HCT116 (cell line): ENCODE data around the gene PSMA7. TPM values are rescaled to one million over a fixed set of nuclear protein-coding genes. Genes with fewer than 3 reads are reported as not detected.

Experiments
- ATAC-seq: fragments of 200-7000 bp; cut with Tn5 transposase; 2 replicates; pipeline ENCODE4 v1.9.1; 2020; ENCODE audit warnings: mild to moderate bottlenecking, moderate library complexity
- BruUV-seq: library from RNA; stranded (reverse); fragments of 400-500 nt; replicated peaks from 2 replicates; lab custom pipeline; 2021; lab: Mats Ljungman, UMichigan
- CTCF ChIA-PET: fragments of 300-600 bp; sonication (Branson Sonifier 250); formaldehyde crosslinking; loops from one replicate; lab custom pipeline; 2021; ENCODE audit warnings: antibody characterized with exemption; lab: Charles Lee
- POLR2A ChIA-PET: fragments of 300-600, 350-600 bp; sonication (Branson Sonifier 250); formaldehyde crosslinking; loops from one replicate; lab custom pipeline; 2021; ENCODE audit warnings: antibody characterized with exemption; lab: Charles Lee
- RAD21 ChIA-PET, 2 experiments: fragments of 300-600 bp; sonication (Branson Sonifier 250); formaldehyde crosslinking; loops; one replicate each; lab custom pipeline; 2023; ENCODE audit warnings: low total read pairs in 2 of 2; ENCODE audit not compliant: uncharacterized antibody in 2 of 2, unreplicated experiment in 2 of 2, low non-redundant PET in 1 of 2; lab: Charles Lee
- DNase-seq: peaks from one replicate; pipeline ENCODE4 v3.0.0-alpha.2; 2010; ENCODE audit warnings: low read depth, low spot score
- H2AFZ ChIP-seq: fragments of 200-600 bp; shearing (Covaris generic), sonication (generic); 2 replicates; pipeline ENCODE4 v1.6.1; 2017; ENCODE audit warnings: low read depth, mixed run types, mixed read lengths, antibody characterized with exemption, low read length; ENCODE audit not compliant: poor library complexity, severe bottlenecking
- H3K27ac ChIP-seq: 2 replicates; pipeline ENCODE4 v1.5.1; 2012; ENCODE audit warnings: low read depth, low read length
- H3K27me3 ChIP-seq: fragments of 200-600 bp; sonication (generic); 2 replicates; pipeline ENCODE4 v1.6.1; 2016; ENCODE audit warnings: mixed run types, low read length, mixed read lengths; ENCODE audit not compliant: insufficient read depth
- H3K36me3 ChIP-seq, 2 experiments: fragments of 200-500 bp in 1 of 2; fragments of 200-600 bp in 1 of 2; sonication (Bioruptor generic) in 1 of 2; sonication (generic) in 1 of 2; 2 replicates each; pipeline versions ENCODE4 v1.5.1 to v1.6.1; 2014 to 2016; ENCODE audit warnings: low read length in 2 of 2, inconsistent platforms in 1 of 2, mixed read lengths in 1 of 2, mixed run types in 1 of 2; ENCODE audit not compliant: insufficient read depth in 2 of 2, control insufficient read depth in 1 of 2
- H3K4me1 ChIP-seq, 2 experiments: fragments of 200-600 bp in 1 of 2; sonication (generic) in 1 of 2; 2 replicates each; pipeline versions ENCODE4 v1.5.1 to v1.6.1; 2012 to 2017; ENCODE audit warnings: low read length in 2 of 2, inconsistent platforms in 1 of 2, mild to moderate bottlenecking in 1 of 2, mixed read lengths in 1 of 2, mixed run types in 1 of 2, moderate library complexity in 1 of 2; ENCODE audit not compliant: insufficient read depth in 2 of 2, control insufficient read depth in 1 of 2
- H3K4me2 ChIP-seq: fragments of 200-600 bp; sonication (generic); 2 replicates; pipeline ENCODE4 v1.6.1; 2017; ENCODE audit warnings: mixed run types, low read length, mixed read lengths
- H3K4me3 ChIP-seq, 2 experiments: fragments of 200-600 bp in 1 of 2; sonication (generic) in 1 of 2; replicated peaks in 1 of 2; 2 replicates each; pipeline ENCODE4 v1.5.1; 2011 to 2016; ENCODE audit warnings: low read length in 2 of 2, control low read depth in 1 of 2, low read depth in 1 of 2, mild to moderate bottlenecking in 1 of 2, mixed read lengths in 1 of 2, mixed run types in 1 of 2
- H3K79me2 ChIP-seq: fragments of 200-600 bp; sonication (generic); 2 replicates; pipeline ENCODE4 v1.6.1; 2017; ENCODE audit warnings: mild to moderate bottlenecking, mixed run types, low read length, moderate library complexity, mixed read lengths; ENCODE audit not compliant: insufficient read depth
- H3K9ac ChIP-seq: fragments of 200-600 bp; sonication (generic); 2 replicates; pipeline ENCODE4 v1.6.1; 2016; ENCODE audit warnings: low read length, mixed read lengths
- H3K9me2 ChIP-seq: fragments of 200-600 bp; sonication (generic), shearing (Covaris generic); 2 replicates; pipeline ENCODE4 v1.6.1; 2017; ENCODE audit warnings: mixed run types, mild to moderate bottlenecking, moderate library complexity; ENCODE audit not compliant: insufficient read depth
- H3K9me3 ChIP-seq, 2 experiments: fragments of 200-500 bp in 1 of 2; fragments of 200-600 bp in 1 of 2; sonication (Bioruptor generic) in 1 of 2; sonication (generic) in 1 of 2; 2 replicates each; pipeline ENCODE4 v1.6.1; 2014 to 2017; ENCODE audit warnings: low read length in 2 of 2, mixed read lengths in 2 of 2, inconsistent platforms in 1 of 2, low read depth in 1 of 2, mild to moderate bottlenecking in 1 of 2, mixed run types in 1 of 2, moderate library complexity in 1 of 2; ENCODE audit not compliant: control insufficient read depth in 1 of 2, insufficient read depth in 1 of 2
- H4K20me1 ChIP-seq: fragments of 200-600 bp; sonication (generic), shearing (Covaris generic); 2 replicates; pipeline ENCODE4 v1.6.1; 2017; ENCODE audit warnings: mixed run types, mild to moderate bottlenecking, moderate library complexity; ENCODE audit not compliant: insufficient read depth
- ELF1 ChIP-seq: IDR thresholded peaks from 2 replicates; pipeline ENCODE4 v1.6.1; 2012; ENCODE audit warnings: low read depth, borderline replicate concordance
- POLR2A ChIP-seq: IDR thresholded peaks from 2 replicates; pipeline ENCODE4 v1.7.0; 2011; ENCODE audit warnings: borderline replicate concordance; ENCODE audit not compliant: insufficient read depth, insufficient read length; ENCODE audit errors: extremely low read depth
- SIN3A ChIP-seq: IDR thresholded peaks from 2 replicates; pipeline ENCODE4 v1.6.1; 2012; ENCODE audit warnings: low read depth
- ZNF274 ChIP-seq: fragments of 200-500 bp; sonication (Bioruptor generic); IDR thresholded peaks from 2 replicates; pipeline ENCODE4 v1.6.1; 2014; ENCODE audit warnings: mild to moderate bottlenecking, low read depth, low read length, inconsistent platforms
- intact Hi-C: fragments of 100-400 bp; cut with micrococcal nuclease; formaldehyde crosslinking; loops from 2 replicates; pipeline ENCODE4 v1.10.0; 2022
- total RNA-seq: library from RNA; stranded (reverse); gene quantifications from one replicate; pipeline ENCODE4 v1.2.1, GENCODE V29; 2021; ENCODE audit not compliant: unreplicated experiment
- TF ChIP-seq, protein P1 (sequence below): IDR thresholded peaks from 2 replicates; pipeline ENCODE4 v1.6.1; 2011; ENCODE audit warnings: mild to moderate bottlenecking, low read length, moderate library complexity; ENCODE audit not compliant: insufficient replicate concordance; ENCODE audit errors: extremely low read depth
- TF ChIP-seq, protein P2 (sequence below): IDR thresholded peaks from 2 replicates; pipeline ENCODE4 v1.6.1; 2012; ENCODE audit warnings: low read depth

Gene PSMA7
- total RNA-seq, 1 experiment from 2014 or later, result 364 TPM

DNA sequence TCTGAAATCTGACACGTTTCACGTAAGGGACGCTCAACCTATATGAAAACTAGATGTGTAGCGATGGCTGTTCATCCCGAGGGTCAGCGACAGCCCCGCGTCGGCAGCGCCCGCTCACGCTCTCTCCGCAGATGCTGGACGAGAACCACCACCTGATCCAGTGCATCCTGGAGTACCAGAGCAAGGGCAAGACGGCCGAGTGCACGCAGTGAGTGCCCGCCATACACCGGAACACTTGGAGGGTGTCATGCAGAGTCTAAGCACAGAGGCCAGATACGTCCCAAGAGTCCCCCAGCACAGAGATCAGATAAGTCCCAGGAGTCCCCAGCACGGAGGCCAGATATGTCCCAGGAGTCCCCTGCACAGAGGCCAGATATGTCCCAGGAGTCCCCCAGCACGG is 15.3 kb upstream of the PSMA7 start:
- Histone ChIP-seq H3K9me2 (no peaks in the 10 kb centered on the region), H2AFZ (no peak overlapping the region), H3K9ac (no peak overlapping the region), H3K27ac (no peak overlapping the region), H3K4me1 (peaks cover 50 to 72% of the 10 kb centered on the region in 2 experiments), H3K27me3 (no peaks in the 10 kb centered on the region), H3K36me3 (peaks cover 8 to 16% of the 10 kb centered on the region in 2 experiments; a peak in 2 of 4 replicates), H4K20me1 (peaks cover 3% of the 10 kb centered on the region; the same call in 1 of the 2 replicates), H3K4me3 (no peak overlapping the region), H3K9me3 (no peaks in the 10 kb centered on the region), H3K79me2 (peaks cover 76% of the 10 kb centered on the region), H3K4me2 (no peak overlapping the region)
- no peak for ATAC-seq
- no peak for DNase-seq
- TF ChIP-seq ZNF274 (no peak), SIN3A (no peak), POLR2A (no peak), ELF1 (no peak)
- TF ChIP-seq, protein P1, sequence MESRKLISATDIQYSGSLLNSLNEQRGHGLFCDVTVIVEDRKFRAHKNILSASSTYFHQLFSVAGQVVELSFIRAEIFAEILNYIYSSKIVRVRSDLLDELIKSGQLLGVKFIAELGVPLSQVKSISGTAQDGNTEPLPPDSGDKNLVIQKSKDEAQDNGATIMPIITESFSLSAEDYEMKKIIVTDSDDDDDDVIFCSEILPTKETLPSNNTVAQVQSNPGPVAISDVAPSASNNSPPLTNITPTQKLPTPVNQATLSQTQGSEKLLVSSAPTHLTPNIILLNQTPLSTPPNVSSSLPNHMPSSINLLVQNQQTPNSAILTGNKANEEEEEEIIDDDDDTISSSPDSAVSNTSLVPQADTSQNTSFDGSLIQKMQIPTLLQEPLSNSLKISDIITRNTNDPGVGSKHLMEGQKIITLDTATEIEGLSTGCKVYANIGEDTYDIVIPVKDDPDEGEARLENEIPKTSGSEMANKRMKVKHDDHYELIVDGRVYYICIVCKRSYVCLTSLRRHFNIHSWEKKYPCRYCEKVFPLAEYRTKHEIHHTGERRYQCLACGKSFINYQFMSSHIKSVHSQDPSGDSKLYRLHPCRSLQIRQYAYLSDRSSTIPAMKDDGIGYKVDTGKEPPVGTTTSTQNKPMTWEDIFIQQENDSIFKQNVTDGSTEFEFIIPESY, result no peak
- TF ChIP-seq, protein P2, sequence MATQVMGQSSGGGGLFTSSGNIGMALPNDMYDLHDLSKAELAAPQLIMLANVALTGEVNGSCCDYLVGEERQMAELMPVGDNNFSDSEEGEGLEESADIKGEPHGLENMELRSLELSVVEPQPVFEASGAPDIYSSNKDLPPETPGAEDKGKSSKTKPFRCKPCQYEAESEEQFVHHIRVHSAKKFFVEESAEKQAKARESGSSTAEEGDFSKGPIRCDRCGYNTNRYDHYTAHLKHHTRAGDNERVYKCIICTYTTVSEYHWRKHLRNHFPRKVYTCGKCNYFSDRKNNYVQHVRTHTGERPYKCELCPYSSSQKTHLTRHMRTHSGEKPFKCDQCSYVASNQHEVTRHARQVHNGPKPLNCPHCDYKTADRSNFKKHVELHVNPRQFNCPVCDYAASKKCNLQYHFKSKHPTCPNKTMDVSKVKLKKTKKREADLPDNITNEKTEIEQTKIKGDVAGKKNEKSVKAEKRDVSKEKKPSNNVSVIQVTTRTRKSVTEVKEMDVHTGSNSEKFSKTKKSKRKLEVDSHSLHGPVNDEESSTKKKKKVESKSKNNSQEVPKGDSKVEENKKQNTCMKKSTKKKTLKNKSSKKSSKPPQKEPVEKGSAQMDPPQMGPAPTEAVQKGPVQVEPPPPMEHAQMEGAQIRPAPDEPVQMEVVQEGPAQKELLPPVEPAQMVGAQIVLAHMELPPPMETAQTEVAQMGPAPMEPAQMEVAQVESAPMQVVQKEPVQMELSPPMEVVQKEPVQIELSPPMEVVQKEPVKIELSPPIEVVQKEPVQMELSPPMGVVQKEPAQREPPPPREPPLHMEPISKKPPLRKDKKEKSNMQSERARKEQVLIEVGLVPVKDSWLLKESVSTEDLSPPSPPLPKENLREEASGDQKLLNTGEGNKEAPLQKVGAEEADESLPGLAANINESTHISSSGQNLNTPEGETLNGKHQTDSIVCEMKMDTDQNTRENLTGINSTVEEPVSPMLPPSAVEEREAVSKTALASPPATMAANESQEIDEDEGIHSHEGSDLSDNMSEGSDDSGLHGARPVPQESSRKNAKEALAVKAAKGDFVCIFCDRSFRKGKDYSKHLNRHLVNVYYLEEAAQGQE, result no peak
- intact Hi-C loops, result no loop called here
- no TSS peak for BruUV-seq
- CTCF ChIA-PET, result no interaction called here
- POLR2A ChIA-PET, result no interaction called here
- RAD21 ChIA-PET, result no interaction called here
